Eye (tissue), 1 donor: ENCODE data around the gene PLEKHG4B.
A peak's percentile ranks its signal among the peaks of the same experiment; 100 is the strongest.
"Not testable (repeated sequence)": the region's sequence is repeated elsewhere in the genome, so short reads cannot be mapped to it uniquely, and the experiment has no call there.

Experiments
- DNase-seq: peaks from one replicate; pipeline ENCODE4 v3.0.0-alpha.2; 2015

PLEKHG4B gene

GRCh38 chr5:191036-191948 lies 99.3 kb downstream of the PLEKHG4B start, which contains the start of gene LRRC14B:
Gene LRRC14B, plus strand, starts transcription at chr5:191495. Its CDS starts 44 bp downstream, at chr5:191539.
- peak; percentile 64 for DNase-seq

- no peak for DNase-seq
Observed at GRCh38 chr5:191949-192690, 100.2 kb downstream of the PLEKHG4B start.

DNA sequence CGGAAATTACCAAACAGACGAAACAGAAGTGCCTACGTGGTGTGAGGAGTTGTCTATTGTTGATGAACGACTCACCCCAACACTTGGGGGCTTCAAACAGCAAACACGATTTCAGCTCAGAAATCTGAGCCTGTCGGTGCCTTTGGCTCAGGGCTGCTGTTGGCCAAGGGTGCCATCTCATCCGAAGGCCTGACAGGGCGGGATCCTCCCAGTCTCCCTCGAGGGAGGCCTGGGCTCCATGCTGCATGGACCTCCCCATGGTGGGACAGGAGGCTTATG lies 100.7 kb downstream of the PLEKHG4B start:
- no peak for DNase-seq

DNA sequence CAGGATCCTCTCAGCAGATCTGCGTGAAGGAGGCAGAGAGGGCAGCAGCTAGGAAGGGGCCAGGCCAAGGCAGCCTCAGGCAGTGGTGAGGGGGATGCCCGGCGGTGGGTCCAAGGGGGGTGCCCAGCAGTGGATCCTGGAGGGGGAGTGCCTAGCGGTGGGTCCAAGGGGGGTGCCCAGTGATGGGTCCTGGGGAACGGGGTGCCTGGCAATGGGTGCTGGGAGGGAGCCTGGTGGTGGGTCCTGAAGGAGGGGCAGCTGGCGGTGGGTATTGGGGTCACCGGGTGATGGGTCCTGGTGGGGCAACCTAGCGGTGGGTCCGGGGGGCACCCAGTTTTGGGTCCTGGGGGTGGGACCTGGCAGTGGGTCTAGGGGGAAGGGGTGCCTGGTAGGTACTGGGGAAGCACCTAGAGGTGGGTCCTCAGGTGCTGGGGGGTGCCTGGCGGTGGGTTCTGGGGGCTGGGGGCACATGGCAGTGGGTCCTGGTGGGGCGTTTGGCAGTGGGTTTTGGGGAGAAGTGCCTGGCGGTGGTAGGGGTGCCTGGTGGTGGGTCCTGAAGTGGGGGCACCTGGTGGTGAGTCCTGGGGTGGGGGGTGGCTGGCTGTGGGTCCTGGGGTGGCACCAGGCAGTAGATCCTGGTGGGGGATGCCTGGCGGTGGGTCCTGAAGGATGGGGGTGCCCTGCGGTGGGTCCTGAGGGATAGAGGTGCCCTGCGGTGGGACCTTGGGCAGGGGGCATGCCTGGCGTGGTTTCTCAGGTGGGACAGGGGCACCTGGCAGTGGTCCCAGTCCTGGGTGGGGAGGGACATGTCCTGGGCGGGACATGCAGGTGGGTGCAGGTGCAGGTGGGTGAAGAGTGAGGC lies 101.2 kb downstream of the PLEKHG4B start:
- DNase-seq, result no peak

GRCh38 chr5:194102-194501 lies 102.1 kb downstream of the PLEKHG4B start:
- DNase-seq, result no peak

DNA sequence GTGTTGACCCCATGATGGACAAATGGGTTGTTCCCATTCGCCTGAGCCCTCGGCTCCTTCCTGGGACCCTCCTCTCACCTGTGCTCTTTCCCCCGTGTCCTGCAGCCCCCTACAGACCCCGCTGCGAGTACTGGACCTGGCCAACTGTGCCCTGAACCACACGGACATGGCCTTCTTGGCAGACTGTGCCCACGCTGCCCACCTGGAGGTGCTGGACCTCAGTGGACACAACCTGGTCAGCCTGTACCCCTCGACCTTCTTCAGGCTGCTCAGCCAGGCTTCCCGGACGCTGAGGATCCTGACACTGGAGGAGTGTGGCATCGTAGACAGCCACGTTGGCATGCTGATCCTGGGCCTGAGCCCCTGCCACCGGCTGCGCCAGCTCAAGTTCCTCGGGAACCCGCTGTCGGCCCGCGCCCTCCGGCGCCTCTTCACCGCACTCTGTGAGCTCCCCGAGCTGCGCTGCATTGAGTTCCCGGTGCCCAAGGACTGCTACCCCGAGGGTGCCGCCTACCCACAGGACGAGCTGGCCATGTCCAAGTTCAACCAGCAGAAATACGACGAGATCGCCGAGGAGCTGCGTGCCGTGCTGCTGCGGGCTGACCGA lies 102.7 kb downstream of the PLEKHG4B start:
- no peak for DNase-seq

DNA sequence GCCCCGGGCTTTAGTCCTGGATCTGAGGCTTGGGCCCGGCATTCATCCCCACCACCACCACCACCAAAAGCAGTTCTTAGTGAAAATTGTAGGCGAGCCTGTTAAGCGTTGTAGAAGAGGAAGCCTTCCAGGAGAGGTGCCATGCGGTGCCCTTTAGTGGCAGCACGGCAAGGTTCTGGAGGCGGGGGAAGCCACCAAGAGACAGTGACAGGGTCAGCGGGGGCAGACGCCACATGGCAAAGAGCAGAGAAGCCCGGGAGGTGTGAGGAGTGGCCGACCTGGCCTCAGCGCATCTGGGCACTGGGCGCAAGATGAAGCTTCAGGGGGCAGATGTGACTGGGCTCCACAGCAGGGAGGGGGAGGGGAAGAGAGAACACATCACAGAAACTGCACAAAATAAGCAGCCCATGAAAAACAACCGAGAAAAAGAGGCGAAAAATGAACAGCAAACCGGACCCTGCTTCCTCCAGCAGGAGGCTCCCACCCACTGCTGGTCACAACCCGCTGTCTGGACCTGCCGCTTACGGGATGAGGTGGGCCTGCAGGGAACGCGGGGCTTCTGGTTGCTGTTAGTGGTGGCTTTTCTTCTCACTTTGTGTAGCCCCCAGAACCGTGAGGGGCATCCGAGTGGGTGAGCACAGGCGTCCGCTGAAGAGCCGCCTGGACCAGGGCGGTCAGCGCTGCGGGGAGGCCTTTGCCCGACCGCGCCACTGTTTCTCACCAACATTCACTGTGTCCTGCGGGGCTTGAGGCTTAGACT lies 103.6 kb downstream of the PLEKHG4B start:
- DNase-seq, result no peak

- no peak for DNase-seq
Observed at GRCh38 chr5:196350-196749, 104.4 kb downstream of the PLEKHG4B start.

GRCh38 chr5:197031-197430 lies 105.1 kb downstream of the PLEKHG4B start:
- DNase-seq, result not testable (repeated sequence)

GRCh38 chr5:197892-198489 lies 106.0 kb downstream of the PLEKHG4B start:
- no peak for DNase-seq

DNA sequence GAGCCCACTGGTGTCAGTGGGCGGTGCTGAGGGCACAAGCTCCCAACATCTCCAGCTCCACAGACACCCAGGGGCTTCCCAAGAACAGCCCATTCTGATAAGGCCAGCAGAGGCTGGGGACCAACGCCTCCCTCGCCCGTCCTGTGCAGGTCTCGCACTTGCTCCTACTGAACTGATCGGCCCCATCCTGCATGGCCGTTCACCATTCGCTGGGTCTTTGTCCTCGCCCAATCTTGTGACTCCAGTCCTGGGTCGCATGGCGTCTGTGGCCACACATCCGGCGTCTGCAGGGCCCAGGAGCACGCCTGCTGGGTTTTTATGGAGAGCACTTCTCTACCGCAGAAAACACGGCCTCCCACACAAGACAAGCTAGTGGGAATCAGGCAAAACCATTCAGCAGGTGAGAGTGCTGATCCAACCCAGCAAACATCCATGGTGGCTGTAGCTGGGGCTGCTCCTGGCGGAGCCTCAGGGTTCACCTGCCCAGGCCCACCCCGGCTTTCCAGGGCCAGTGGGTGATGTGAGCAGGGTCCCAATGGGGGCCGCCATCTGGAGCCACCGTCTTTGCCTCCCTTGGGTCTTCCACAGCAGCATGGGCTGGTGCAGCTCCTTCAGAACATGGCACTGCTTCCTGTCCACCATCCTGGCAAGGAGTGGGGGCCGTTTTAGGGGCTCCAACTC lies 106.7 kb downstream of the PLEKHG4B start:
- DNase-seq, result no peak

DNA sequence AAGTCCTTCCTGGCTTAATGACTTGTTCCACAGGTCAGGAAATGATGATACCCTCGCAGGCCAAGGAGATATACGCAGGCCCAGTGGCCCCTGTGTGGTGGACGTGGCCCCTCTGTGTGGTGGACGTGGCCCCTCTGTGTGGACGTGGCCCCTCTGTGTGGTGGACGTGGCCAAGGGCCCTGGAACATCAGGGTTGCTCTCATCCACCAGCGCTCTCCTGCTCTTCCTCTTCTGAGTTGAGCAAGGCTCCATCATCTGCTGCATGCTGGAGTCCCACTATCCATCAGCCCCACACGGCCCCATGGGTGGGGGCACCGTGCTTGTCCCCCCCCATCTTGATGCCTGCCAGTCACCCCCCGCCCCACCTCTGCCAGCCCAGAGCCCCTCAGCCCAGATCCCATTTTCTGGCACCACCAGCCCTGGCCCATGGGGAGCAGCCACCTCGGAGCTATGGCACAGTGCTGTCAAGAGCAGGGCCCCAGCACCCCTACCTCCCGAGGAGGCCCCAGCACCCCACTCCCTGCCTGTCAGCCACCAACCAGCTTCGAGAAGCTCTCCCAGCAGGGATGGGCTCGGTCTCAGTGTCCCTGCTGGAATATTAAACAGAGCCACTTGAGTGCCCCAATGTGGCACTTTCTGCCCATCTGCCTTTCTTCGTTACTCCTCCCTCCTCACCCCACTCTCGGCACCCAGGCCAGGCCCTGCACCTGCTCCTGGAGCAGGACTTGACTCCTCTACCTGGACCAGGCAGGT lies 107.4 kb downstream of the PLEKHG4B start:
- no peak for DNase-seq

DNA sequence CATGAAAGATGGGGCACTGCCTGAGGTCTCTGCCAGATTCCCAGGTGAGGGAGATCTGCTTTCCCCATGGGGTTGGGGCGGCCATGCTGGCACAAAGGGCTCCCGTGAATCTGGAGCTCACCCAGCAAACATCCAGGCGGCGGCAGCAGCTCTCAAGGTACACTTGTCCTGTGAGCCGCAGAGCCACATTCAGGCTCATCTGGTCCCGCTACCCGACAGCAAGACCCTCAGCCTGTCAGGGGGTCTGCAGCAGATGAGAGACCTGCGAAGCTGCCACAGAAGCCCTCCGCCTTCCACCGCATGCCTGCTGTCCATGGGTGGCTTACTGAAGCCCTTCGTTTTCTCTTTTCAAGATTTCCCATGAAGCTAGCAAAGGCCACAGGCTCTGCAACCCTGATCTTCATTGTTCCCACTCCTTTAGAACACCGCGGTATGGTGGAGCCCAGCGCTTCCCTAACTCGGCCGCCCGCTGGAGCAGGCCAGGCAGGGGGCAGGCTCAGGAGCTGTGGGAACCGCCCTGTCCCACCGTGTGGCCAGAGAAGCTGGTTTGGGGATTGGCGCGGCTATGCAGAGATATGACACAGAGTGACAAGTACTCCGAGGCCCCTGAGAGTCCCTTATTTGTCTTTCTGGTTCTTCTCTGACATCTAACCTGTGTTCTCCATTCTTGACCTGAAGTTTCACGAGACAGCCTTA lies 108.1 kb downstream of the PLEKHG4B start:
- DNase-seq, result no peak

GRCh38 chr5:200985-201384 lies 109.0 kb downstream of the PLEKHG4B start:
- no peak for DNase-seq

DNA sequence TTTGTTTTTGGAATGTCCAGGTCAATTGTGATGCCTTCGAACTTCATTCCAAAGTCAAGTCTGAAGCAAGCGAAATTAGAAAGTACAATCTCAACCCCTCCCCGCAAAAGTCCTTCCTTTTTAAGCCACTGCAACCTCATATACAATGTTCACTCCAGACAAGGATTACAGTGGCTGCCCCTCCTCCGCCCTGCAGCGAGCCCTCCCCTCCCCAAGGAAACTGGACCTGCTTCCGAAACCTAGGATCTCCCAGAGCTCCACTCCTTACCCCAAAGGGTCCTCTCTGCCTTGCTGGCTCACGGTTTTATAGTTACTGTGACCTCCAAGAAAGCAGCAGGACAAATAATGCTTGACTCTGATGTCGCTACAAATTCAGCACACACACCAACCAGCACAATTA lies 109.7 kb downstream of the PLEKHG4B start:
- DNase-seq, result no peak

- no peak for DNase-seq
Observed at GRCh38 chr5:203246-203930, 111.4 kb downstream of the PLEKHG4B start.

GRCh38 chr5:204001-204400 lies 112.0 kb downstream of the PLEKHG4B start:
- DNase-seq, result no peak

- DNase-seq, result no peak
Observed at GRCh38 chr5:204462-204861, 112.5 kb downstream of the PLEKHG4B start.
